CD14-positive monocyte (primary cell): Measurements from ENCODE around the gene DOCK6. TPM values are rescaled to one million over a fixed set of nuclear protein-coding genes. Genes with fewer than 3 reads are reported as not detected.

Experiments
- DNase-seq, 3 donors: peaks; one replicate each; pipeline ENCODE4 v3.0.0-alpha.2; 2011 to 2022
- H2AFZ ChIP-seq: 2 replicates; pipeline ENCODE4 v1.6.0; 2012; ENCODE audit warnings: mild to moderate bottlenecking, low read depth, low read length, inconsistent platforms; ENCODE audit not compliant: insufficient read depth, poor library complexity, severe bottlenecking
- H3K27ac ChIP-seq, 2 donors: 1 replicate in 1 of 2; 2 replicates in 1 of 2; pipeline ENCODE4 v1.5.1; 2012 to 2013; ENCODE audit warnings: low read length in 2 of 2, control low read depth in 1 of 2, inconsistent platforms in 1 of 2, low read depth in 1 of 2, mild to moderate bottlenecking in 1 of 2
- H3K27me3 ChIP-seq, 2 donors: one replicate each; pipeline versions ENCODE4 v1.6.0 to v1.6.1; 2011 to 2013; ENCODE audit warnings: low read length in 2 of 2; ENCODE audit not compliant: control insufficient read depth in 2 of 2, insufficient read depth in 2 of 2
- H3K36me3 ChIP-seq, 2 donors: replicated peaks in 1 of 2; 1 replicate in 1 of 2; 2 replicates in 1 of 2; pipeline versions ENCODE4 v1.5.1 to v1.6.1; 2012 to 2013; ENCODE audit warnings: low read length in 2 of 2, control low read depth in 1 of 2, inconsistent platforms in 1 of 2, mild to moderate bottlenecking in 1 of 2; ENCODE audit not compliant: insufficient read depth in 2 of 2, control insufficient read depth in 1 of 2
- H3K4me1 ChIP-seq, 2 donors: 1 replicate in 1 of 2; 2 replicates in 1 of 2; pipeline versions ENCODE4 v1.5.1 to v1.6.1; 2012 to 2013; ENCODE audit warnings: low read length in 2 of 2, control low read depth in 1 of 2, inconsistent platforms in 1 of 2, mild to moderate bottlenecking in 1 of 2, moderate library complexity in 1 of 2; ENCODE audit not compliant: insufficient read depth in 2 of 2, control insufficient read depth in 1 of 2
- H3K4me2 ChIP-seq: replicated peaks from 2 replicates; pipeline ENCODE3; 2012; ENCODE audit warnings: low read length, moderate library complexity, mild to moderate bottlenecking; ENCODE audit not compliant: poor library complexity, severe bottlenecking; ENCODE audit errors: extremely low read depth
- H3K4me3 ChIP-seq, 3 experiments: fragments of 200-600 bp in 1 of 3; sonication (generic) in 1 of 3; replicated peaks in 1 of 3; 1 replicate in 2 of 3; 2 replicates in 1 of 3; pipeline ENCODE4 v1.5.1; 2011 to 2013; ENCODE audit warnings: low read length in 3 of 3, mild to moderate bottlenecking in 3 of 3, control low read depth in 2 of 3, low read depth in 2 of 3, inconsistent platforms in 1 of 3, moderate library complexity in 1 of 3
- H3K79me2 ChIP-seq: 2 replicates; pipeline ENCODE4 v1.6.0; 2012; ENCODE audit warnings: mild to moderate bottlenecking, control low read depth, inconsistent platforms, low read length, moderate library complexity; ENCODE audit not compliant: insufficient read depth
- H3K9ac ChIP-seq: 2 replicates; pipeline ENCODE4 v1.6.0; 2017; ENCODE audit warnings: low read length, mild to moderate bottlenecking; ENCODE audit not compliant: insufficient read depth, poor library complexity, severe bottlenecking
- H3K9me3 ChIP-seq, 2 donors: replicated peaks in 1 of 2; 1 replicate in 1 of 2; 2 replicates in 1 of 2; pipeline versions ENCODE4 v1.5.1 to v1.6.1; 2012 to 2013; ENCODE audit warnings: low read length in 2 of 2, control low read depth in 1 of 2; ENCODE audit not compliant: control insufficient read depth in 1 of 2, insufficient read depth in 1 of 2
- H4K20me1 ChIP-seq: 2 replicates; pipeline ENCODE4 v1.6.0; 2012; ENCODE audit warnings: mild to moderate bottlenecking, low read length, control low read depth, moderate library complexity; ENCODE audit not compliant: insufficient read depth
- H3K27ac Mint-ChIP-seq, 7 donors: one replicate each; pipeline ENCODE4 v1.8.0; 2020; ENCODE audit warnings: mild to moderate bottlenecking in 7 of 7, mixed read lengths in 7 of 7, moderate library complexity in 6 of 7, inconsistent platforms in 2 of 7
- H3K27me3 Mint-ChIP-seq, 3 donors: one replicate each; pipeline ENCODE4 v1.8.0; 2021 to 2022; ENCODE audit warnings: low read depth in 3 of 3, mild to moderate bottlenecking in 3 of 3, mixed read lengths in 3 of 3, moderate library complexity in 3 of 3, inconsistent platforms in 1 of 3
- H3K36me3 Mint-ChIP-seq, 2 donors: one replicate each; pipeline ENCODE4 v1.8.0; 2020; ENCODE audit warnings: mixed read lengths in 2 of 2, inconsistent platforms in 1 of 2, mild to moderate bottlenecking in 1 of 2
- H3K4me1 Mint-ChIP-seq: one replicate; pipeline ENCODE4 v1.8.0; 2020; ENCODE audit warnings: mild to moderate bottlenecking, mixed read lengths
- H3K4me3 Mint-ChIP-seq, 2 donors: one replicate each; pipeline ENCODE4 v1.8.0; 2020; ENCODE audit warnings: mild to moderate bottlenecking in 2 of 2, mixed read lengths in 2 of 2, moderate library complexity in 1 of 2
- H3K9me3 Mint-ChIP-seq, 7 donors: one replicate each; pipeline ENCODE4 v1.8.0; 2020 to 2022; ENCODE audit warnings: mixed read lengths in 7 of 7, mild to moderate bottlenecking in 6 of 7, moderate library complexity in 6 of 7, inconsistent platforms in 2 of 7
- CTCF ChIP-seq: fragments of 200-600 bp; IDR thresholded peaks from one replicate; pipeline ENCODE4 v1.8.0; 2022; ENCODE audit warnings: antibody characterized with exemption, mild to moderate bottlenecking
- WGBS: methylation state at CpG from one replicate; pipeline ENCODE4 v1.1.5; 2013; ENCODE audit warnings: missing lambda C conversion rate; ENCODE audit not compliant: insufficient coverage; 5-methylcytosine and 5-hydroxymethylcytosine counted together
- intact Hi-C, 2 donors: fragments of 100-400 bp; cut with micrococcal nuclease; formaldehyde crosslinking; loops; one replicate each; pipeline versions ENCODE4 v1.15.0 to v1.15.1; 2023
- polyA plus RNA-seq, 3 donors: library from polyadenylated mRNA; depleted of rRNA in 1 of 3; unstranded in 2 of 3; stranded (reverse) in 1 of 3; fragments of 300-500 nt in 2 of 3; fragments of >200 nt in 1 of 3; fragmentation: Illumina TruSeq in 2 of 3; gene quantifications; 1 replicate in 2 of 3; 2 replicates in 1 of 3; pipeline ENCODE4 v1.2.3, GENCODE V29; 2012 to 2021

The DOCK6 gene
- polyA plus RNA-seq, 3 donors, result 0.03 to 0.93 (median 0.18) TPM

- Mint-ChIP-seq H3K27me3 (peaks cover 0 to 5% (median 0%) of the 10 kb centered on the region in 3 donors), H3K36me3 (no peaks in the 10 kb centered on the region), H3K9me3 (peaks cover 14 to 25% (median 24%) of the 10 kb centered on the region in 7 donors), H3K4me1 (no peaks in the 10 kb centered on the region), H3K4me3 (no peak overlapping the region), H3K27ac (no peak overlapping the region)
- H3K27me3 ChIP-seq, result no peaks in the 10 kb centered on the region
- H3K9ac ChIP-seq, result no peak overlapping the region
- no peaks in the 10 kb centered on the region for H3K4me1 ChIP-seq
- DNase-seq, result no peak
- peaks cover 10 to 19% of the 10 kb centered on the region in 2 donors for H3K9me3 ChIP-seq
- intact Hi-C loops, result no loop called here
- H3K4me3 ChIP-seq, result no peak overlapping the region
- no peak overlapping the region for H2AFZ ChIP-seq
- no peak for TF ChIP-seq CTCF
- H4K20me1 ChIP-seq, result no peaks in the 10 kb centered on the region
- no peaks in the 10 kb centered on the region for H3K36me3 ChIP-seq
- WGBS, result 89% methylated on average over 3 of the region's 3 CpGs
- H3K27ac ChIP-seq, result no peak overlapping the region
- H3K4me2 ChIP-seq, result no peak overlapping the region
- no peaks in the 10 kb centered on the region for H3K79me2 ChIP-seq
Observed at GRCh38 chr19:11221082-11221598, 41.2 kb downstream of the DOCK6 start.

- no peak overlapping the region for H3K4me3 Mint-ChIP-seq
- H3K9me3 ChIP-seq, result peaks cover 0 to 13% of the 10 kb centered on the region in 2 donors
- H3K4me1 Mint-ChIP-seq, result no peaks in the 10 kb centered on the region
- DNase-seq, result no peak
- no peaks in the 10 kb centered on the region for H3K36me3 ChIP-seq
- WGBS, result 87% methylated on average over 6 of the region's 6 CpGs
- H3K27ac Mint-ChIP-seq, result no peak overlapping the region
- peaks cover 2 to 20% (median 6%) of the 10 kb centered on the region in 3 donors for H3K27me3 Mint-ChIP-seq
- H3K9ac ChIP-seq, result no peak overlapping the region
- peaks cover 5 to 18% (median 11%) of the 10 kb centered on the region in 7 donors for H3K9me3 Mint-ChIP-seq
- no peaks in the 10 kb centered on the region for H3K4me1 ChIP-seq
- no peaks in the 10 kb centered on the region for H3K36me3 Mint-ChIP-seq
- no peak overlapping the region for H3K4me2 ChIP-seq
- H2AFZ ChIP-seq, result no peak overlapping the region
- no peaks in the 10 kb centered on the region for H3K27me3 ChIP-seq
- H3K79me2 ChIP-seq, result no peaks in the 10 kb centered on the region
- no peak for TF ChIP-seq CTCF
- H3K27ac ChIP-seq, result no peak overlapping the region
- no peaks in the 10 kb centered on the region for H4K20me1 ChIP-seq
- H3K4me3 ChIP-seq, result no peak overlapping the region
- intact Hi-C loops, result no loop called here
Observed at GRCh38 chr19:11214387-11214786, 47.9 kb downstream of the DOCK6 start.
